Measurements from ENCODE around the gene LRP10. TPM values are rescaled to one million over a fixed set of nuclear protein-coding genes. Genes with fewer than 3 reads are reported as not detected.
"Not testable (repeated sequence)": the region's sequence is repeated elsewhere in the genome, so short reads cannot be mapped to it uniquely, and the experiment has no call there.

The LRP10 gene
- total RNA-seq, 1 experiment from 2014 or later = 86.5 TPM

- DNase-seq (ENCODE audit: low read depth) = no peak
These were observed 14.4 kb downstream of the LRP10 start for GRCh38 chr14:22885975-22886374.

- DNase-seq (ENCODE audit: low read depth) = peak; percentile 63
These were observed 15.1 kb downstream of the LRP10 start for GRCh38 chr14:22886500-22887259.

DNA sequence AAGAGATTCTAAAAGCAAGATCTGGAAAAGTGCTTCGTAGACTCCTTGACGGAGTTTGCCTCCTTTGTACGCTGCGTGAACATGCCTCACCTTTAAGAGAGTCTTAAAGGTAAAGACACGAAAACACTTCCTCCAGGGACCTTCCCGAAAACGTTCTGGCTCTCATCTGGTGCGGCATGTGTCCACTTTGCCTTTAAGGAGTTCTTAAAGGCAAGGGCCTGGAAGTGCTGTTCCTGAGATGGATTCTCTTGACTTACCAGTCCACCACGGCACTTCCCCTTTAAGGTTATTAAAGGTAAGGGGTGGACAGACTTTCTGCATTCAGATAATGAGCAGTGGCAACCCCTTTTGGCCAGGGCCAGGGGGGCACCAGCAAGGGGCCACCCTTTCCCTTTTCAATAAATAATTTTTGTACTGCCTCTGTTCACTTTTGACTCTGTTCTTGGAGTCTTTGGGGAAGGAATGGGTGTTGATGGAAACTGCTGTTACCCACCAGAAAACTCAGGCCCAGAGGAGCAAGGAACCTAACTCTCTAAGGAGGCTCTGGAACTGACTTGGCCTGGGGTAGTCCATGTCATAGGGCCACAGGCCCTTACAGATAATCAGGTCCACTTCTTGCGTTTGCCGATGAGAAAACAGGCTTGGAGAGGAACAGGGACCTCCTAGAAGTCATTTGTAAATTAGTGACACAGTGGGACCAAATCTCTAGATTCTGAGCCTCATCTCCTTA lies 15.9 kb downstream of the LRP10 start:
- DNase-seq (ENCODE audit: low read depth) = peak; percentile 89

- DNase-seq (ENCODE audit: low read depth) = no peak
These were observed 16.4 kb downstream of the LRP10 start for GRCh38 chr14:22887990-22888378.

GRCh38 chr14:22888662-22889061 lies 17.1 kb downstream of the LRP10 start:
- DNase-seq (ENCODE audit: low read depth) = no peak

GRCh38 chr14:22890416-22890815 lies 18.9 kb downstream of the LRP10 start:
- no peak for DNase-seq (ENCODE audit: low read depth)

DNA sequence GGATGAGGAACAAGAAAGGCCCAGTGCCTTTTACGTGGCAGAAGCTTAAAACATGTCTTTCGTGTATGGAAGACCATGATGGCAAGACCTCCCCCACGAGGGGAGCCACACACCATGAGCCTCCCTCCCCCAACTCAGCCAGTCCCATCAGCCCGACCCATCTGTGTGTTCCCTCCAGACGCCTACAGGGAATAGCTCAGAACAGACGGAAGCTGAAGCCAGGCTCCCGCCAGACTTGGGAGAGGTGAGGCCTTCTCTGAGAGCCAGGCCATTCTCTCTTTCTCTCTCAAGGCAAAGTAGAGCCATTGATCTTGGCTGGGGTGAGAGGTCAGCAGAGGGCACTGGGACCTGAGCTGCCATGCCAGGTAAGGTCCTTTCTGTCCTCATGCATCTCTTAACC lies 20.9 kb downstream of the LRP10 start:
- no peak for DNase-seq (ENCODE audit: low read depth)

- DNase-seq (ENCODE audit: low read depth) = no peak
These were observed 22.2 kb downstream of the LRP10 start for GRCh38 chr14:22893706-22894105.

- DNase-seq (ENCODE audit: low read depth) = no peak
These were observed 23.9 kb downstream of the LRP10 start for GRCh38 chr14:22895402-22895801.

DNA sequence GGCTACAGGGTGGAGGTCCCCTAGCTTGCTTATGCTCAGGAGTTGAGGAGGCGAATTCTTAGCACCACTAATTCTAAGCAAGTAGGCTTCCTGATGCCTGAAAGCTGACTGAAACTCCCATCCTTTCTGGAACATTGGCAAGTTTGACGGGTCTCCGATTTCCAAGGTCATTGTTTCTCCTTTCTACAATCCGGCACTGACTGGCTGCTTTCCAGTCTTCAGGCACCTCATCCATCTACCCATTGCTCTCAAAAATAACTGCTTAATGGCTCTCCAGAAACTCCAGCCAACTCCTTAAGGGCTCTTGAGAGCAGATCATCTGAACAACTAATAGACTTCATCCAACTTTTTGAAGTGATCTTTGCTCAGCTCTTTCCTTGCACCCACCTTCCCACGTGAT lies 24.8 kb downstream of the LRP10 start:
- DNase-seq (ENCODE audit: low read depth) = no peak

GRCh38 chr14:22896760-22897159 lies 25.2 kb downstream of the LRP10 start:
- no peak for DNase-seq (ENCODE audit: low read depth)

- DNase-seq (ENCODE audit: low read depth) = no peak
These were observed 25.8 kb downstream of the LRP10 start for GRCh38 chr14:22897357-22897756.

- peak; percentile 85 for DNase-seq (ENCODE audit: low read depth)
These were observed 27.0 kb downstream of the LRP10 start for GRCh38 chr14:22898302-22899090.

GRCh38 chr14:22900081-22900799 lies 28.7 kb downstream of the LRP10 start:
- peak; percentile 73 for DNase-seq (ENCODE audit: low read depth)

GRCh38 chr14:22901799-22902198 lies 30.3 kb downstream of the LRP10 start:
- no peak for DNase-seq (ENCODE audit: low read depth)

GRCh38 chr14:22903742-22904087 lies 32.2 kb downstream of the LRP10 start:
- no peak for DNase-seq (ENCODE audit: low read depth)

- no peak for DNase-seq (ENCODE audit: low read depth)
These were observed 34.1 kb downstream of the LRP10 start for GRCh38 chr14:22905627-22906026.

DNA sequence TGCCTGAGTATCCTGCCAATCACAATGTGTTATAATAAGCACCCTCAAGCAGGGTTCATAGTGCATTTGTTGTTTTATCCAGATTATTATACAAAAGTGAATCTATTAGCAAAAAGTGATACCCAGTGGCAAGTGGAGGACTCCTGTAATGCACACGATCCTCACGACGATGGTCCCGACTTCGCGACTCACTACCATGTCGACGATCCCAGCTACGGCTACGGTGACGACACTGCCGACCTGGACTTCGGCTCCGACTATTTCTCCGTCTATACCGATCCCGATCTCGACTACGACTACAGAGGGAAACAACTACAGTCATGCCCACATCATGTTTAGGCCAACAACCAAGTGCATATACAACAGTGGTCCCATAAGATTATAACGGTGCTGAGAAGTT lies 34.5 kb downstream of the LRP10 start:
- no peak for DNase-seq (ENCODE audit: low read depth)

DNA sequence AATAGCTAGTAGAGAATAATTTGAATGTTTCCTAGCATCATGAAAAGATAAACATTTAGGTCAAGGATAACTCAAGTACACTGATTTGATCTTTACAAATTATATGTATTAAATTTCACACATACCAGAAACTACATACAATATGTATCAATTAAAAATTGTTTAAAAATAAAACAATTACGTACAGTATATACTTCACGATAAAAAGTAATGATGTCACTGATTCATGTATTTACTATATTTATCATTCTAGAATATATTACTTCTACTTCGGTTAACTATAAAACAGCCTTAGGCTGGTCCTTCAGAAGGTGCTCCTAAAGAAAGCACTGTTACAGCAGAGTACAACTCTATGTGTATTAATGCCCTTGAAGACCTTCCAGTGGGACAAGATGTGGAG lies 35.9 kb downstream of the LRP10 start:
- DNase-seq (ENCODE audit: low read depth) = no peak

DNA sequence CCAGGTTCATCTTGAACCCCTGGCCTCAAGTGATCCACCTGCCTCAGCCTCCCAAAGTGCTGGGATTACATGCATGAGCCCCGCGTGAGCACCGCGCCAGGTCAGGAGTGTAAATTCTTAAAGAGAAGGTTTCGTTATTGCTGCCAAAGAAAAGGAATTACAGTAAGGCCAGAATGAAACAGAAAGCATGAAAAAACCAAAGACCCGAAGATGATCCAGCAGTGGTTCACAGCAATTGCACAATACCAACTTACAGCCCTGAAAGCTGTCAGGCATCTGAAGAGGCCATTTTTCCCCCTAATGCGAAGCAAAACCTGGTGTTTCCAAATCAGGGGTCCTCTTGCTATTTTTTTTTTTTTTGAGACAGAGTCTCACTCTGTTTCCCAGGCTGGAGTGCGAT lies 37.1 kb downstream of the LRP10 start:
- no peak for DNase-seq (ENCODE audit: low read depth)

- DNase-seq (ENCODE audit: low read depth) = no peak
These were observed 39.4 kb downstream of the LRP10 start for GRCh38 chr14:22910916-22911315.

- DNase-seq (ENCODE audit: low read depth) = not testable (repeated sequence)
These were observed 43.3 kb downstream of the LRP10 start for GRCh38 chr14:22914836-22915235.

Data from LHCN-M2 (cell line).